Stimulated activated CD8-positive, alpha-beta memory T cell treated with anti-CD3 and anti-CD28 coated beads, Interleukin-2, amount 100 ng/mL, for 48 hours (primary cell): ENCODE measurements around the gene NOXO1.

Source experiments
- DNase-seq, 2 donors: peaks; one replicate each; pipeline ENCODE4 v3.0.0-alpha.2; 2020; ENCODE audit warnings: low read depth in 2 of 2

The NOXO1 gene

GRCh38 chr16:1979271-1980029 is 1.8 kb downstream of the NOXO1 start:
- no peak for DNase-seq

- DNase-seq = no peak
Observed at GRCh38 chr16:1978476-1979120, 2.7 kb downstream of the NOXO1 start.

- no peak for DNase-seq
Observed at GRCh38 chr16:1977875-1978268, 3.4 kb downstream of the NOXO1 start.

- no peak for DNase-seq
Observed at GRCh38 chr16:1976951-1977874, 4.1 kb downstream of the NOXO1 start.

- no peak for DNase-seq
Observed at GRCh38 chr16:1976216-1976520, 5.1 kb downstream of the NOXO1 start.

- DNase-seq = no peak
Observed at GRCh38 chr16:1975432-1976215, 5.6 kb downstream of the NOXO1 start.

GRCh38 chr16:1974157-1975070 is 6.9 kb downstream of the NOXO1 start:
- no peak for DNase-seq

- no peak for DNase-seq
Observed at GRCh38 chr16:1973461-1974156, 7.7 kb downstream of the NOXO1 start.

- no peak for DNase-seq
Observed at GRCh38 chr16:1972490-1972877, 8.8 kb downstream of the NOXO1 start.

GRCh38 chr16:1971796-1972489 is 9.3 kb downstream of the NOXO1 start, which contains the start of gene TBL3:
TSS of gene TBL3 (plus strand) at chr16:1972053. CDS start at chr16:1972165, 112 bp downstream.
- DNase-seq = peak; percentile 93

GRCh38 chr16:1968146-1968953 is 12.9 kb downstream of the NOXO1 start:
- DNase-seq = no peak

GRCh38 chr16:1966460-1966859 is 14.8 kb downstream of the NOXO1 start, which contains the start of gene RNF151:
TSS of gene RNF151 (plus strand) at chr16:1966856. CDS start at chr16:1966882, 26 bp downstream.
- no peak for DNase-seq

- DNase-seq = no peak
Observed at GRCh38 chr16:1965396-1966001, 15.8 kb downstream of the NOXO1 start.

- peak; percentile 96 to 97 for DNase-seq
Observed at GRCh38 chr16:1964506-1965395, 16.5 kb downstream of the NOXO1 start, which contains the start of gene RPS2. TSS of gene RPS2 (minus strand) at chr16:1964826. CDS start at chr16:1964625, 201 bp downstream.

- no peak for DNase-seq
Observed at GRCh38 chr16:1963806-1964505, 17.3 kb downstream of the NOXO1 start.
